NCI-H2107 (cell line): ENCODE results near the gene XYLT1.
"Not testable (repeated sequence)": the region's sequence is repeated elsewhere in the genome, so short reads cannot be mapped to it uniquely, and the experiment has no call there.

Experiments used
- DNase-seq: peaks from one replicate; lab custom pipeline; 2025; lab: John Stamatoyannopoulos, UW

Gene XYLT1

DNA sequence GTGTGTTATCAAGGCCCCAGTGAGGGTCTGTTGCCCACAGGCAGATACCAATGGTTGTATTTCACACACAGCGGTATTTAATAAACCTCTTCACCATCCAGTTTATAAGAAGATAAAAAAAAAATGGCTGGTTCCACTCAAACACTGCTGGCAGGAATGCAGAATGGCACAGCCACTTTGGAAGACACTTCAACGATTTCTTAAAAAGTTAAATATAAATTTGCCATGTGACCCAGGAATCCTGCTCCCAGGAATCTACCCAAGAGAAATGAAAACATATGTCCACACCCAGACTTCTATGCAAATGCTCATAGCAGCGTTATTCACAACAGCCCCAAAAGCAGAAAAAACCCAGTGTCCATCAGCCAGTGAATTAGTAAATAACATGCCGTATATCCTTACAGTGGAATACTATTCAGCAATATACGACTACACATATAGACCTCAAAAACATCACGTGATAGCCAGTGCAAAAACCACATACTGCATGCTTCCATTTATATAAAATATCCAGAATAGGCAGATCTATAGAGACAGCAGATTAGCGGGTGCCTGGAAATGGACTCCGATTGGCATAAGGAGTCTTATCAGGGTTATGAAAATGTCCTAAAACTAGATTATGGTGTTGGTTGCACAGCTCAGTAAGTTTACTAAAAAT is 38.7 kb downstream of the XYLT1 start:
- DNase-seq, result no peak

DNA sequence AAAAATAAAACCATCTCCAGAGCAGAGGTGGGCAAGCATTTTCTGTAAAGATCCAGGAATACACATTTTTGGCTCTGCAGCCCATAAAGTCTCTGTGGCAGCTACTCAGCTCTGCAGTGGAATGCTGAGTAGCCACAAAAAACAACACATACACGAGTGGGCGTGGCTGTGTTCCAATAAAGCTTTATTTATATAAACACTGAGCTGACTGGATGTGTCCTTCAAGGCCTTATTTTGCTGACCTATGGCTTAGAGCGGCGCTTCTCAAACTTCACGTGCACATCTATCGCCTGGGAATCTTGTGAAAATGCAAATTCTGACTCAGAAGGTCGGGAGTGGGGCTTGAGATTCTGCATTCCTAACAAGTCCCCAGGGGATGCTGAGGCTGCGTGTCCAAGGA is 39.7 kb downstream of the XYLT1 start:
- DNase-seq, result no peak

DNA sequence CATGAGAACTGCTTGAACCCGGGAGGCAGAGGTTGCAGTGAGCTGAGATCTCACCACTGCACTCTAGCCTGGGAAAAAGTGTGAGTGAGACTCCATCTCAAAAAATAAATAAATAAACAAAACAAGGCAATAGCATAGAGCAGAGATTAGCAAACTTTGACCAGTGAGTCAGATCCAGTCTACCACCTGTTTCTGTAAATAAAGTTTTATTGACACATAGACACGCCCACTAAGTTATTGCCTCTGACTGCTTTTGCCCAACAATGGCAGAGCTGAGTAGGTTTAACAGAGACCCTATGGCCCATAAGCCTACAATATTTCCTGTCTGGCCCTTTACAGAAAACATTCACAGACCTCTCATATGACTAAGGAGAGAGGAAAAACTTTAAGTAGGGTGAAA is 44.3 kb downstream of the XYLT1 start:
- no peak for DNase-seq

DNA sequence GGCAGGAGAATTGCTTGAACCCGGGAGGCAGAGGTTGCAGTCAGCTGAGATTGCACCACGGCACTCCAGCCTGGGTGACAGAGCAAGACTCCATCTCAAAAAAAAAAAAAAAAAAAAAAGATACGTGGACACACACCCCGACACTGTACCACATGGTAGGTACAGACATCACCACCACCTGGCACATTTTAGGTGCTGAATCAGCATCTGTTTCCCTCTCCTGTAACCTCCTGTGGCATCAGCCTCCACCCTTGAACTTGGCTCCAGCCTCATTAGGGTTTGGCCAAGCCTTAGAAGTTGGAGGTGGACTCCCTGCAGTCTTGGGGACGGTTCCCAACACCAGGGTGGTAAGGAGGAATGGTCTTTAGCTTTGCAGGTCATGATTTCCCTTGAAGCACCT is 46.0 kb downstream of the XYLT1 start:
- no peak for DNase-seq

DNA sequence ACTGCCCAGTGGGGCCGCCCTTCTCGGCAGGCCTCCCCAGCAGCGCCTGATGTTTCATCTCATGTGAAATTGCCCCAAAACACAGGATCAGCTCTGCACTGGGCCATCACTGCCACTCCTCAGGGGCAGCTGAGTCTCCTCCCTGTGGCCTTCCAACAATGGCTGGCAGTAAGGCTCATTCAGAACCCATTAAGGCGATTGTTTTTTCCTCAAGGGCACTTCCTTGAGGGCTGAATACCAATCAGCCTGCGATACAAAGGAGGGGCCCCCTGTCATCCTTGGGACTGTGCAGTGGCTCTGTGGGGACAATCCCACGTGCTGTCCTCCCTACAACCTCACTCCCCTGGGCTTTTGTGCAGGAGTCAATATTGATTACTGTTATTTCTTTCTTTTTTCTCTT is 47.5 kb downstream of the XYLT1 start:
- DNase-seq, result no peak

DNA sequence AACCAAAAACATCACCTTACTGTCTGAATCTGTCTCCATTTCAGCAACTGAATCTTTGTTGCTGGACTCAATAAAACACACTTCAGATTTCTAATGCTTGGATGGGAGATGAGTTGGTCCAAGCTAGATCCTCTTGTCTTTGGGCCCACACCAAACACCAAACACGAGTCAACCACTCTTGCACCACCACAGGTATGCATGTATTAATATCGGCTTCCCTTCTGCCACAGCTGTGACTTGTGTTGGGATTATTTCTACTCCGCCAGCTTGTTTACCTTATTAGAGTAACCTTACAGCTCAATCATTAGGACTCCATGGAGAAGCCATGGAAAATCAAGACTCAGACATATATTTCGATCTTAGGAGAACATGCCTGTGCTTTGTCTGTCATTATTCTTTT is 49.9 kb downstream of the XYLT1 start:
- DNase-seq, result no peak

DNA sequence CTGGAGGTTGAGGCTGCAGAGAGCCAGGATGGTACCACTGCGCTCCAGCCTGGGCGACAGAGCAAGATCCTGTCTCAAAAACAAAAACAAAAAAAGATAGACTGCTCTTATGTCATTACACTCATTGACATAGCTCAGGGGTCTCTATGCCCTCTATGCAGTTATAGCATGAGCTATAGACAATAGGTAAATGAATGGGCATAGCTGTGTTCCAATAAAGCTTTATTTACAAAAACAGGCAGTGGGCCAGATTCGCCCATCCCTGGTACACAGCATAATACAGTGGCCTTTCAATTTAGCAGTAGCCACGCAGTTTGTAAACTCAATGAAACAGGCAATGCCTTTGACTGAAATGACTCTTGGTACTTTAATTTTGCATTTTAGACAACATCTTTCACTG is 51.5 kb downstream of the XYLT1 start:
- DNase-seq, result no peak

DNA sequence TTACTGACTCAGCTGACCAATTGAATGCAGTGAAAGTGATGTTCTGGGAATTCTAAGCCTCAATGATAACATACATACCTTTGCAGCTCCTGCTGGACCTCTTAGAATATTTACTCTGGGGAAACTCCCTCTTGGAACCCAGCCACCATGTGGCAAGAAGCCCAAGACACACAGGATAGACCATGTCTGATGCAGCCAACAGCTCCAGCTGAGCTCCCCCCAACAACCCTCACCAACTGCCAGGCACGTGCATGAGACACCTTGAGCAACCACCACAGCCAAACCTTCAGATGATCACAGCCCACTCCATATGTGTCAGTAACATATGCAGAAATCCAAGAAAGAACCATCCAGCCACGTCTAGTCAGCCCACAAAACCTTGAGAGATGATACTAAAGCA is 53.0 kb downstream of the XYLT1 start:
- no peak for DNase-seq

DNA sequence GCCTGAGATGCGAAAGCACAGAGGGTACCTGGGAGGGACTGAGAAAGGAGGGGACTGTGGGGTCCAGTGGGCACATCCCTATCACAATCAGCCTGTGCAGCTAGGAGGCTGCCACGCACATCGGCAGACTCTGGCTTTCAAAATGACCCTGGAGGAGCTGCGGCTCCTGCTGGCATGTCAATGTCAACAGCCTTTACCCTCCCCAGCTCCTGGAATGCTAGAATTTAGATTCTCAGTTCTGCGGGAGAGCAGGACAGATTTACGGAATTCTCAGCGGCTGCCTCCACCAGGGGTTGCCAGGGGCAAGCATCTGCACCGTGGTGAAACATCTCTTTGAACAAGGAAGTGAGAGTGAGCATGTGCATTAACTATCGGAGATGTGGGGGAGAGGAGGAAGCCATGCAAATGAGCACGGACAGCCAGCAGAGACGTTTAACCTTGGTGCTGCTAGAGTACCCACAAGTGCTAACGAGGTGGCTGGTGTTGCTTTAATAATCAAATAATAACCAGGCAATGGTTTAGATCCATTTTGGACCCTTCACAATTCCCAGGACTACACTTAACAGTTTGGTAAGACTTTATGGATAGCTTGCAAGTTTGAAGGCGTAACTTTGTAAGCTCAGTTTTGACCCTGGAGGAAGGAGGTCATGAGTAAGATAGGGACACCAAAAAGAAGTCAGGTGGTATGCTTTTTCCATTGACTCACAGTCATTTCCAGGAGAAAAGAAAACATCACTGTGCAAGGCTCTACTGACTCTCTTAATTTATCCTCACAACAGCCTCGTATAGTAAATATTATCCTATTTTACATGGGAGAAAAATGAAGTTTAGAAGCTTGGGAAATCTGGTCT is 54.1 kb downstream of the XYLT1 start:
- DNase-seq, result no peak

DNA sequence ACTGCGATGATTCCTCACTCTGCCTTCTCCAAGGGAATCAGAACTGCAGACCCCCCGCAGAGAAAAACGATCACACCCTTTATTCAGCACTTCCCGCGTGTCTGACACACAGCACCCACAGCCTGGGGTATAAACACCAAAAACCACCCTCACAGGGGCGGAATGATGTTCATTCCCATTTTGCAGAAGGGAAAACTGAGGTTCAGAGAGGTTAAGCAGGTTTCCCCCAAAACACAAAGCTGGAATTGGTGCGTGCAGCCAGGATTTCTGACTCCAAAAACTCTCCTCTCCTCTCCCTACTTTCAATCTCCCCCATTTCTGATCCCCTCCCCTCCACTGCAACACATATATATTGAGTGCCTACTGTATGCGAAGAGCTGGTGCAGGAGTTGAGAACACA is 55.8 kb downstream of the XYLT1 start:
- DNase-seq, result no peak

DNA sequence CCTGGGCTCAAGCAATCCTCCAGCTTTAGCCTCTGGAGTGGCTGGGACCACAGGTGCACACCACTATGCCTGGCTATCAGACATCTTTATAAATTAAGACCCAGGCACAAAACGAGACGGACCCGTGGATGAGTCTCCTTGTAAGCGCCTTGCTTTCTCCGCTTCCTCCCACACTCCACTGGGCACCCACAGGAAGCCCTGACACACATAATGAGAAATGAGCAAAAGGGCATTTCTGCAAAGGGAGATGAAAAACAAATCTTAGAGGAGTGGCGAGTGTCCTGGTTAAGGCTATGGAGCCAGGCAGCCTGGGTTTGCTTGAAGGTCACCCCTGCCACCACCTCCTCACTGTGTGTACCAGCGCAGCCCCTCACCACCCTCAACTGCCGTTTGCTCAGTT is 56.3 kb downstream of the XYLT1 start:
- DNase-seq, result no peak

DNA sequence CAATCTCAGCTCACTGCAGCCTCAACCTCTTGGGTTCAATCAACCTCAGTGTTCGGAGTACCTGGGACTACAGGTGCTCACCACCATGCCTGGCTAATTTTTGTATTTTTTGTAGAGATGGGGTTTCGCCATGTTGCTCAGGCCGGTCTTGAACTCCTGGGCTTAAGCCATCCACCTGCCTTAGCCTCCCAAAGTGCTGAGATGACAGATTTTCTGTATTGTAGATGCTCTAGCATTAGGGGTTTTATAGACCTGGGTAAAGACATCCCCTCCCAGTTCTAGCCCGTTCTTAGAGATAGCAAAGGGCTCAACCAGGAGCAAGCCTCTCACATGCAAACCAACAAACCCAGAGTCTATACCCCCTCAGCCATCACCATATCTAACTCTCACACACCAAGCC is 57.3 kb downstream of the XYLT1 start:
- no peak for DNase-seq

DNA sequence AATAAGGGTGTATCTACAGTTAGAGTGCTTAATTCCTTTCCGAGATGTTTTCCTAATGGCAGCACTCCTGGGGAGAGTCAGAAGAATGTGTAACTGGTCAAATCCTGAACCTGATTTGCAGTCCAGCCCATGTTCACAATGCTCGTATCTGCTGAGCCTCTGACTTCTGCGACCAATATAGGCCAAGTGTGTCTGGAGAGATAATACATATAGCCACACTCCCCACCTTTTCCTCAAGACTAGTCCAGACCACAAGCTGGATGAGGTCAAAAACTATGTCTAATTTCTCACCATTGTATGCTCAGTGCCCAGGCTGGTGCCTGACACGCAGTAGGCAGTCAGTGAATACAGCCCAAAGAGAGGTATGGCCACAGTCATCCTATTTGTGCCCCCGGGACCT is 58.0 kb downstream of the XYLT1 start:
- no peak for DNase-seq

DNA sequence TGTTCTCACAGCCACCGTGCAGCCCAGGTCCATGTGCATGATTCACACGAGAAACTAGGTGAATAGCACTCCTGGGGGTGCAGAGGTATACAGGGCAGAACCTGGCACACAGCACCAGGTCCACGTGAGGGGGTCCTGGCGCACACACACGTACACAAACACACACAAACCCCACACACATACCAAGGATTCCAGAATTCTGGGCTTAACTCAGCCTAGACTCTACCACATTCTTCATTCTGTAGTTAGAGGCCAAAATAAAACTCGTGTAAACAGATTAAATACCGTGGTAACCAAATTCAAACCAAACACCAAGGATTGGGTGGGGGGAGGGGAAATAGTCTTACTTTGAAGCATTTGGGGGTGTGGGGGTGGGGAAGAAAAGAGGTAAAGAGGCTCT is 58.5 kb downstream of the XYLT1 start:
- no peak for DNase-seq

DNA sequence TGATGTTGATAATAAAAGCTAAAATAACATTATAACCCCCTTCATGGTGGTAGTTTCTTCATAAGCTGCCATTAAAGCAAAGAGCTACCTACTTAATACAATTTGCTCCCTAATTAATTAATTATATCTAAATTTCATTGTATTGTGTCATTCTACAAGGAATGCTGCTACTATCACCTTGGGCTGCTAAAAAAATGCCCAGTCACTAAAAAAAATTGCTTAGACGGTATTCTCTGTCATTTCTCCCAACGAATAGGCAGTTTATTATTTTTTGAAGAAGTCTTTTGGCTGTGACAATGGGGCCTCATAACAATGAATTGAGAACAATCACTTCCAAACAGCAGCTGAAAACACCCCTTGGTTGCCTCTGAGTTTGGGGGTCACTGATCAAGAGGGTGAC is 59.5 kb downstream of the XYLT1 start:
- DNase-seq, result no peak

DNA sequence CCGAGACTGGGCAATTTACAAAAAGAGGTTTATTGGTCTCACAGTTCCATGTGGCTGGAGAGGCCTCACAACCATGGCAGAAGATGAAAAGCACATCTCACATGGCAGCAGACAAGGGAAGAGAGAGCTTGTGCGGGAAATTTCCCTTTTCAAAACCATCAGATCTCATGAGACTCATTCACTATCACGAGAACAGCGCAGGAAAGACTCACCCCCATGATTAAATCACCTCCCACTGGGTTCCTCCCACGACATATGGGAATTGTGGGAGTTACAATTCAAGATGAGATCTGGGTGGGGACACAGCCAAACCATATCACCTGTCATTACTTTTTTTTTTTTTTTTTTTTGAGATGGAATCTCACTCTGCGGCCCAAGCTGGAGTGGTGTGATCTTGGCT is 60.4 kb downstream of the XYLT1 start:
- DNase-seq, result not testable (repeated sequence)

DNA sequence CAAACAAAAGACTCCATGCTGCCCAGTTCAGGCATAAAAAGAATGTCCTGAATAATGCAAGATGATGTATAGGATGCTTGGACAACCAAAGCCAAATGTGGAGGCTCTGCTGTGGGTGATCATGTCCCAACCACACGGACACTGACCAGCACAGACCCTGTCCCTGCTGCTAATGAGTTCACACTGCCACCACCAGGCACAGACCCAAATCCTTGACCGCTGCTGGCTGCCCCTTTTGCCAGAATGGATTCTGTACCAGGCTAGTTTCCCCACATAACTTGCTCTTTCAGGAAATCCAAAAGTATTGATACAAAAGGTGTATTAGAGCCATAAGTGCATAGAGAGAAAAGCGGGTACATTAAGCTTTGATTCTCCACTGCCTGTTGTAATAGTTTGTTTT is 60.9 kb downstream of the XYLT1 start:
- DNase-seq, result no peak

DNA sequence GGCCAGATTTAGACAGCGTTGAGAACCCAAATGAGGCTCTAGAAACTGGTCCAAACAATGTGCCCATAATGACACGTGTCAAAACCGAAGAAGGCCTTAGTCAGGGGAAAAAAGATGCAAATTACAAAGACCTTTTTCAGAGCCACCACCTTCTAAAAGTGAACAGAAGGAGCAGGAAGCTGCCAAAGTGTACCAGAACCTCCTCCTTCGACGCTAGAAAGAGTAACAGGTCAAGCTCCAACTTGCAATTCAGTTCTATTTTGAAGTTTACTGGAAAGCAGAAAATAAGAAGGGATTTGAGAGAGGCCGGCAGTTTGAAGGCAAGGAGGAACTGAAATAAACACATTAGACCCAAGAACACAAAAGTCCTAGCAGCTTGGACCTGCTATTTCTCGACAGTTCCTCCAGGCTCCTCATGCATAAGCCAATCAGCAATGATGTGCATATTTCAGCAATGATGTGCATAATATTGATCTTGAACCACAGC is 61.8 kb downstream of the XYLT1 start:
- DNase-seq, result no peak

DNA sequence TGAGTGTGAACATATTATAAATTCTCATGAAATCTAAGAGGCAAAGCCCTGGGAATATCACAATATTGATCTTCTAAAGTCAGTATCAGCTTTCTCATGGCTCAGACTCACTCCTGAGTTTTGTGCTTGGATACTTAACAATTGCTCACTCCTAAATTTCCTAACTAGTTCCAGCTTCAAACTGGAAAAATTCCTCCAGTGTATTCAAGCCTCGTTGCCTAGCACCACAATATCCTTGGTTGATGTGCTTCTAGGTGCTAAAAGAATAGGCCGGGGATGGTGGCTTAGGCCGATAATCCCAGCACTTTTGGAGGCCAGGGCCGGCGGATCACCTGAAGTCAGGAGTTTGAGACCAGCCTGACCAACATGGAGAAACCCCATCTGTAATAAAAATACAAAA is 62.5 kb downstream of the XYLT1 start:
- DNase-seq, result no peak

DNA sequence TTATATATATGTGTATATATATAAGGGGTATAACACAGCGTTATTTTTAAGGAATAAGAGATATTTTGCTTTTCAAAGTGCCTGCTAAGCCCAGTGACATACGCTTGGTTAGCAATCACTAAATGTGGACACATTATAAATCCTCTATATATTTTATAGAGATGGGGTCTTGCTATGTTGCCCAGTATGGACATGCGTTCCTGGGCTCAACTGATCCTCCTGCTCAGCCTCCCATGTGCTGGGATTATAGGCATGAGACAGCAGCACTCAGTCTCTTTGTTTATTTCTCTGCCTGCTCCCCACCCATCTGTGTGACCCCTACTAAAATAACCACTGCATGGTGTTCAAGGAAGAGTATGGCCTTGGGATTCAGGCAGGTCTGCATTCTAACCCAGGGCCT is 63.4 kb downstream of the XYLT1 start:
- no peak for DNase-seq

DNA sequence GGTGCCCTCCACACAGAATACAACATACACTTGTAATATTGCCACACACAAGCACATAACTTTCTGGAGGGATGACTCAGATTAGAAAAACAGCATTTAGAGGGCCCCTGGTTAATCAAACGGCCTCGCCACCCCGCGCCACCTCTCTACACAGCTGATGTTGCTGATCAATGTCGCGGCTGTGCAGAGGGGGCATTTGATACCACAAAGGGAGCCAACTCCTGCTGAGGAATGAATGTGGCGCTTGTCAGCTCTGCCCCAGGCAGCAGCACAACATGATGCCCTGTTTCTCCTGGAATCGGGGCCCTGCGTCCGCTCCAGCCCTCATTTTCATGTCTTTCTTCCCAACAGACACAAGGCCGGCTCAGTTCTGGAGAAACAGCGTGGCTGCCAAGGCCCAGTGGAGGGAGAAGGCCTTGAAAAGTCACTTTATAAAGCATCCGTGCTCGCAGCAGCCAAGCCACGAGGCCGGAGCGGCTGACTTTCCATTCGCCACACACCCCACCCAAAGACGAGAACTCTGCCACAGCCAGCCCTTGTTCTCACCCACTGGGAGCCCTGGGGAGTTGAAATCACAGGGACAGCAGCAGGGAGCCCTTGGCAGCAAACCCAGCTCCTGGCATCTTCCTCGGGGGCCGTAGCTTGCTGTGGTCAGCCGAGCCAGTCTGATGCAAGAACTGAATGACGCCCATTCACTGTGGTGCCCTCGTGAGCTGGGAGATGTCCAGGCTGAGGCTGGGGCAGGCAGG is 65.6 kb downstream of the XYLT1 start:
- DNase-seq, result no peak

DNA sequence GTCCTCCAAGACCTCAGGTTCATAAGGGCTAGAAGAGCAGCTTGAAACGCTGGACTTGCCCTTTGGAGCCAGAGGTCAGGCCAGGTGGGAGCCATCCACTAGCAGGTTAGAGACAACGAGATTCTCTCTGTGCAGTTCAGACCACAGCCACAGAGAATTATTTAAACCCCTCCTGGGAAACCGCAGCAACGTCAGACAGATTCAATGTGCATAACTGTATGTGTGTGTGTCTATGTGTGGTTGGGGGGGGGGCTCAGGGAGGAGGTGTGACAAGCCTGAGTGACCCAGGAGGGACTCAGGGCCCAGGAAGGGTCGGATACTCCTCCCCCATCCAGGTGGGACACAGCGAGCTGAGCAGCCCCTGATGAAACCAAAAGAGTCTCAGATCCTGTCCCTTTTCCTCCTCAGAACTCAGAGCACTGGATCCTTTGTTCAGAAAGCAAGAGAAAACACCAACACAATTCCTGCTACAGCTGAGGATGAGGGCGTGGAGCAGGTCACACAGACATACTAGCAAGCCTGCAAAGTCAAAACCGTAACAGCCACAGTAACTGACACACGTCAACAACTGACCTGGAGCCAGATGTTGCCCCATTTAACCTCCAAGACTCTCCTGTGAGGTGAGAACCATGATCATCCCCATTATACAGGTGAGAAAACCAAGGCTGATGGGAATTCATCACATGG is 66.8 kb downstream of the XYLT1 start:
- no peak for DNase-seq
